Activated CD4-positive, alpha-beta T cell treated with anti-CD3 and anti-CD28 coated beads, Interleukin-2, Interleukin-4, amounts not matched to agents 100 ng/mL and 50 ng/mL, durations not matched to agents 16 hours and 8 hours (primary cell): Measurements from ENCODE around the gene TLR2.
A peak's percentile ranks its signal among the peaks of the same experiment; 100 is the strongest.
"Not testable (repeated sequence)": the region's sequence is repeated elsewhere in the genome, so short reads cannot be mapped to it uniquely, and the experiment has no call there.

Source experiments
- DNase-seq: peaks from one replicate; pipeline ENCODE4 v3.0.0-alpha.2; 2020; ENCODE audit warnings: low spot score

Gene TLR2

DNA sequence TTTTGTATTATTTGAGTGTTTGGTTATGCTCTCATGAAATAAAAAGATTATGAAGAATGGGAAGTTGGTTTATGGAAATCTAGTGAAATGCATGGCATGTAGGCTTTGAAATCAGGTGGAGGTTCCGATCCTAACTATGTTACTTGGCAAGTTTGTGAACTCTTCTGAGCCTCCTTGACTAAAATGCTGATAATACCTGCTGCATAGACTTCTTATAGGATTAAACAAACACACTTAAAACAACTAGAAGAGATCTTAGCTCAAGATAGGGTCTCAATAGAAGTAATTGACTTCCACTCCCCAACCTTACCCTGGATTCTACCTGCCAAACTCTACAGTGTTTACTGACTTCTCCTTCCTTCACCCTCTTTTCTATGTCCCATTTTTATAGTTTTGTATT, 22.2 kb upstream of the TLR2 start:
- DNase-seq = no peak

DNA sequence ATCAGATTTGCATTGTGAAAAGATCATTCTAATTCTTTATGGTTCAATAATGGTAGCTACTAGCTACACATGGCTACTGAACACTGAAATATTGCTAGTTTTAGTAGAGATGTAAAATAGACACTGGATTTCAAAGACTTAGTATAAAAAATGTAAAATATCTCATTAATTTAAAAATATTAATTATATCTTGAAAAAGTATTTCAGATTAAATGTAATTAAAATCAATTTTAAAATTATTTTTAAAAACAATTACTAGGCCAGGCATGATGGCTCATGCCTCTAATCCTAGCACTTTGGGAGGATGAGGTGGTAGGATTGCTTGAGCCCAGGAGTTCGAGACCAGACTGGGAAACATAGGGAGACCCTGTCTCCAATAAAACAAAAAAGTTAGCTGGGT, 20.4 kb upstream of the TLR2 start:
- DNase-seq = no peak

DNA sequence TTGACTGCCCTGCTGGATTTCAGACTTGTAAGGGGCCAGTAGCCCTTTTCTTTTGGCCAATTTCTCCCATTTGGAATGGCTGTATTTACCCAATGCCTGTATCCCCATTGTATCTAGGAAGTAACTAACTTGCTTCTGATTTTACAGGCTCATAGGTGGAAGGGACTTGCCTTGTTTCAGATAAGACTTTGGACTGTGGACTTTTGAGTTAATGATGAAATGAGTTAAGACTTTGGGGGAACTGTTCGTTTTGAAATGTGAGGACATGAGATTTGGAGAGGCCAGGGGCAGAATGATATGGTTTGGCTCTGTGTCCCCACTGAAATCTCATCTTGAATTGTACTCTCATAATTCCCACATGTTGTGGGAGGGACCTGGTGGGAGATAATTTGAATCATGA, 17.6 kb upstream of the TLR2 start:
- DNase-seq = not testable (repeated sequence)

DNA sequence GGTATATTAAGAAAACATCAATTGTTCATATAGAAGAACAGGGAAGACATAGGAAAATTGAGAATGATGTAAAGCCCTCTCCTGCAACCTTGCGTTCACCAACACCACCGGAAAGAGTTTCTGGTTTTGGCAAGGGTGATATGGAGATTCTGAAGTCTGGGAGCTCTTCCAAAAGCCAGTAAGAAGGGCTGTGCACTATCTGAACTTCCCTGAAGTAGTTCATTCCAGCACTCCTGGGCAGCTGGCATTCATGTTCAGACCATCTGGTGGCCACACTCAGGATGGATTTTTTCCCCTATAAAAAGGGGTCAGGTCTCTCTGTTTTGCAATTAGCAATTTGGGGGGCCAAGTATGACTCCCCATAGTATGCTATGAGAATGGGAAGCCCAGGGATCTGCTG, 15.4 kb upstream of the TLR2 start:
- DNase-seq = no peak

DNA sequence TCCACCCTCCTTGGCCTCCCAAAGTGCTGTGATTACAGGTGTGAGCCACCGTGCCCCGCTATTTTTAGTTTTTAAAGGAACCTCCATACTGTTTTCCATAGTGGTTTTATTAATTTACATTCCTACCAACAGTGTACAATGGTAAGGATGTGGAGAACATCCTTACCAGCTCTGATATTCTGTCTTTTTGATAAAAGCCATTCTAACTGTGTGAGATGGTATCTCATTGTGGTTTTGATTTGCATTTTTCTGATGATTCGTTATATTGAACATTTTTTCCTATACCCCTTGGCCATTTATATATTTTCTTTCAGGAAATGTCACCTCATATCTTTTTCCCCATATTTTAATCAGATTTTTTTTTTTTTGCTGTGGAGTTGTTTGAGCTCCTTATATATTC, 14.2 kb upstream of the TLR2 start:
- no peak for DNase-seq

DNA sequence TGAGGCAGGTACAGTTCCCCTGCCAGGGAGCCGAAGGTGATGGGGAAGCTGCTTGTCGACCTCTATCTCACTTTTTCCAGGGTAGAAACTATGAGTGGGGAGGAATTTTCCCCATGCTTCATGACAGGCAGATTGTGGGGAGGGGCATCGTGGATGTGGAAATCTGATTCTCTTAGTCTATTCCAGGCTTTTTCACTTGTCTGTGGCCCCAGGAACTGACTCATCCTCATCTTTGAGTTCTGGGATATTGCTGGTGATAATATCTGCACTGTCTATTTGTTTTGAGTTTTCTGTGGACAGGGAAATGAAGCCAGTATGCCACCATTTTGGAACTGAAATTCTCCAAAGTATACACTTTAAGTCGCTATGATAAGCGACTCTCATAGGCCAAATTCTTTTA, 7.6 kb upstream of the TLR2 start:
- DNase-seq = no peak

DNA sequence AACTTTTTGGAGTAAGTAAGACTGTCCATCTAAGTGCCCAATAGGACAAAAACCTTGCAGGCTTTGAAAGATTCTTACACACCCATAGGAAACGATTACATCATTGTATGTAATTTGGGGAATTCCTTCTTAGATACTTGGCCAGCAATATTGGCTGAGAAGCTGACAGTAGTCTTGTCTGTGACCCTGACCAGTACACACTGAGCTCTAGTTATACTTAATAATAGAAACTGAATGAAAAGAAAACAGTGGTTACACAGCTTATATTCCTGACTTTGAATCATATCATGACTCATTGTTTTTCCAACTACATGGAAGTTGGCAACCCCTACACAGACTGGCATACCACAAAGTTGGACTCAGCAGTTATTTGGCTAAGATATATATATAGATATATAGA, 7.1 kb upstream of the TLR2 start:
- no peak for DNase-seq

DNA sequence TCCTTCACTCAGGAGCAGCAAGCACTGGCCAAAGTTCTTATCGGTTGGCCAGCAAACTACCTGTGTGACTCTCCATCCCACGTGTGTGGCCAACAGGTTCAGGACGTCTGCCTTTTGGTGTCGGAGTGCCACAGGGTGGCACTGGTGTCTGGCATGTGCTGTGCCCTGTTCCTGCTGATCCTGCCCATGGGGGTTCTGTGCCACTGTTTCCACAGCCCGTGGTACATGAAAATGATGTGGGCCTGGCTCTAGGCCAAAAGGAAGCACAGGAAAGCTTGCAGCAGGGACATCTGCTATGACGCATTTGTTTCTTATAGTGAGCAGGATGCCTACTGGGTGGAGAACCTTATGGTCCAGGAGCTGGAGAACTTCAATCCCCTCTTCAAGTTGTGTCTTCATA, 4.6 kb upstream of the TLR2 start:
- no peak for DNase-seq

DNA sequence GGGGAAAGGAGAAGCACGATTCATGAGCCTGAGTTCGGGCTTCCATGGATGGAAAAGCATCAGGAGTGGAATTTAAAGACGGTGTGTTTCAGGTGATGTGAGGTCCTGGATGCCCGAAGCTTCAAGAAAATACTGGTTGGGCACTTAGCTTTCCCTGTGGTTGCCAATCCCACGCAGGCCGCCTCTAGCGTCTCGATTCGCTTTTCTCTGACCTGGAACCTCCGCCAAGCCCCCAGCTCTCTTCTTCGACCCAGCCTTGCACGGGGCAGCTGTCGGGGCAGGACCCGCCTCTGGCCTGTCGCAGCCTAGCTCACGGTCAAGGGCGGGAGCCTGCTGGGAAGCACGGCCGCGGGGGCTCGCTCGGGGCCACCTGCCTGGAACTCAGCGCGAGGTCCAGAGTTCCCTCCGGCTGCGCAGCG, 308 bp upstream of the TLR2 start:
- DNase-seq = no peak

DNA sequence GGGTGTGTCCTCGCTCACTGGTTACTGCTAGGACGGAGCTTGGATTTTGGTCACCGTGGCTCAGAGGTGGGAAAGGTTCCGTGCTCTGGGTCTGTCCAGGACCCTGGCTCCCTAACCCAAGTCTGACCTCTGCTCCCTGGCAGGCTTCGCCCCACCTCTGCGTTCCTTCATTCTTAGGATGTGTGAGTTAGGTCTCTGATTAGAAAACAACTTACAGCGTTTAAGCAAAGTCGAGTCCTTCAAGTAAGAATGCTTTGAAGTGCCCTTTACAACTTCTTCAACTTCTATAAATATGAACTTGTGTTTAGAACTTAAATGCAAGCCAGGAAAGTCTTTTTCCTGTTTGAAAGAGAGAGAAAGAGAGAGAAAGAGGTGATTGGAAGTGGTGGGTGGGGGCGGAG, 891 bp downstream of the TLR2 start:
- no peak for DNase-seq

DNA sequence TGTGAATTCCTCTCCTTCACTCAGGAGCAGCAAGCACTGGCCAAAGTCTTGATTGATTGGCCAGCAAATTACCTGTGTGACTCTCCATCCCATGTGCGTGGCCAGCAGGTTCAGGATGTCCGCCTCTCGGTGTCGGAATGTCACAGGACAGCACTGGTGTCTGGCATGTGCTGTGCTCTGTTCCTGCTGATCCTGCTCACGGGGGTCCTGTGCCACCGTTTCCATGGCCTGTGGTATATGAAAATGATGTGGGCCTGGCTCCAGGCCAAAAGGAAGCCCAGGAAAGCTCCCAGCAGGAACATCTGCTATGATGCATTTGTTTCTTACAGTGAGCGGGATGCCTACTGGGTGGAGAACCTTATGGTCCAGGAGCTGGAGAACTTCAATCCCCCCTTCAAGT, 20.4 kb downstream of the TLR2 start:
- DNase-seq = no peak

DNA sequence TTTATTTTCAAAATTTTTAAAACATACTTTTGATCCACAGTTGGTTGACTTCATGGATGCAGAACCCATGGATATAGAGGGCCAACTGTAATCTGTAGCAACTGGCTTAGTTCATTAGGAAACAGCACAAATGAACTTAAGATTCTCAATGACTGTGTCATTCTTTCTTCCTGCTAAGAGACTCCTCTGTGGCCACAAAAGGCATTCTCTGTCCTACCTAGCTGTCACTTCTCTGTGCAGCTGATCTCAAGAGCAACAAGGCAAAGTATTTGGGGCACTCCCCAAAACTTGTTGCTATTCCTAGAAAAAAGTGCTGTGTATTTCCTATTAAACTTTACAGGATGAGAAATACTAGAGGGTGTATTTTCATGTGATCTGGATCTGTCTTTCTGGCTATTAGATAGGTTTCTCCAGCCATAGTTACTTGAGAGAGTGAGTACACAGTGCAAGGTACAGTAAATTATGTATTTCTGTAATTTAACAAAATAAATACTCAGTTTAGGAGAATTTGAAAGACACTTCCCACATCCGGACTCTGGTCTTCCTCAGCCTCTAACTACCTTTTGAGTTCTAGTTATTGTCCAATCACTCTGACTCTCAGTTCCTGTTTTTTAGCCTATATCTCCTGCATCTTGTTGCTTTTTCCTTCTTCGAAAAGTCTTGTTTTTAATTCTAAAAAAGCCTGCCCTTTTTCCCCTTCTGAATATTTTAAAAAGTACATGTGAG, 21.8 kb downstream of the TLR2 start:
- DNase-seq = no peak

DNA sequence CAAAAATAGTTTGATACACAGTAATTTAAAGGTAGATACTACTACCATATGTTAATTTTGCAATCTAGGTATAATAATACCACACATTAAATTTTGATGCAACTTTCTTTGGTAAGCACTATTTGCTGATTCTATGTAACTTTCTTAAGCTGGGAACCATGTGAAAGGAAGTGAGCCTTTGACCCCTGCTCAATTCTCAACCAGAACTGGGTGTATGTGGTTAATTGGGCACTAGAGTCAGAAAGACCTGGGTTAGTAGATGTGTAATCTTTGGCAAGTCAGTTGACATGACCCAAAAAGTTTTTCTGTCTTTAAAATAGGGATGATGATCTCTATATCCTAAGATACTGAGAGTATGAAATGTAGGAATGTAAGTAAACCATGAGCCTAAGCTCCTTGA, 22.4 kb downstream of the TLR2 start:
- DNase-seq = no peak

DNA sequence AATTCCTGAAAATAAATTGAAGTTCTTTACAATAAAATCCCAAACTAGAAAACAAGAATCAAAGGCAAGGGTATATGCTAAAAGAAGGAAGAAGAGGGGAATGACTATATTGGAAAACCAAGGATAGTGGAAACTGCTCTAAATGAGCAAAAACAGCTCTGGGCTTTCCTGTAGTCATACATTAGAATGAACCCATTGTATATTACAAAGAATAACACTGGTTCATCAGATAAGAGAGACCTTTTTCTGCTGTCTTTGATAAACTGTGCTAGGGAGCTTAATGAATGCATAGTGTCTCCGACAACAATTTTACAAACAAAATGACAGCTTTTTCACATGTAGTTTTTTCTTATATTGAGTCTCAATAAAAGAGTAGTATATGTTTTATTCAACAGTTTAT, 26.6 kb downstream of the TLR2 start:
- no peak for DNase-seq

DNA sequence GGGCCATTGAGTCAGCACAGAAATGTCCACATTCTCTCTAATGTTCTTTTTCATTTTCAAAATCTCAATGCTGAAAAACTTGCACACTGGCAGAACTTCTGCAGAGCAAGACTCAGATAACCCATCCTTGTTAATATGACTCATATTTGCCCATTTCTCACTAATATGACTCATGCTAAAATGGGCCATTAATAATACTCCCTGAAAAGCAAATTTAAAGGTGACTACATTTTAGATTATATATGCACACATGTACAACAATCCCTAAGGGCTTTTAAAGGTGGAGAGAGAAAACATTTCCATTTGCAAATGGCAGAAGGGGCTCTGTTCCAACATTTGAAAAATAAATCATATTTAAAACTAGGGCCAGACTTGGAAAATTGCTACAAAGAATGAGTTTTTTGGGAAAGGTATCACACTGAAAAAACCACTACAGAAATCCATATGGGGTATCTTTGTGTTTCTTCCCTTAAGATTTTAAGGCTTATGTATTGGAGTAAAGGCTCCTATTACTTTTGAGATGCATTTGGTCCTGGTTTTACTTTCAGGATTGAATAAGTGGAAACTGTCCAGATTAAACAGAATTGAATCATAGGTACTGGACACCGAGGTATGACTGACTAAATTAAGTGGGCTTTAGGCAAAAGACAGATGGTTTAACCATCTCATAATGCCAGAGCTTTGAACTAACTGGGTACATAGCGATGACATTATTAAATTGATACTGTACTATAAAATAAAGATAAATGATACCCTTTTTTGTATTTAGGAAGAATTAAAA, 30.0 kb downstream of the TLR2 start:
- no peak for DNase-seq

DNA sequence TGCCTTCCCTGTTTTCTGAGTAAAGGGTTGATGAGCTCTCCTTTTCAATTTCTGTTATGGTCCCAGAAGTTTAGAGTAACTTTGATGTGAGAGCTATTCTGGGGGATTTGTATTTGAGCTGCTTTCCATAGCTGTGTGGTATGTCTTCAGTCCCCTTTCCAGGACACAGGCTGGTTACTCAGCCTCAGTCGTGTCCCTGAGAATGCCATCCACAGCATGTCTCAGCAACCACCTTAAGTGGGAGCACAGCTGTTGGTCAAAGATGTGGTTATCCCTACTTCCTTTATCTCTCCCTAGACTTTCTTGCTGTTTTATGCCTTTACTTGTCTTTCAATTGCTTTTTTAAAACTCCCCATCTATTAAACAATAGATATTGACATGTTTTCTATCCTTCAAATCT, 38.0 kb downstream of the TLR2 start:
- no peak for DNase-seq

DNA sequence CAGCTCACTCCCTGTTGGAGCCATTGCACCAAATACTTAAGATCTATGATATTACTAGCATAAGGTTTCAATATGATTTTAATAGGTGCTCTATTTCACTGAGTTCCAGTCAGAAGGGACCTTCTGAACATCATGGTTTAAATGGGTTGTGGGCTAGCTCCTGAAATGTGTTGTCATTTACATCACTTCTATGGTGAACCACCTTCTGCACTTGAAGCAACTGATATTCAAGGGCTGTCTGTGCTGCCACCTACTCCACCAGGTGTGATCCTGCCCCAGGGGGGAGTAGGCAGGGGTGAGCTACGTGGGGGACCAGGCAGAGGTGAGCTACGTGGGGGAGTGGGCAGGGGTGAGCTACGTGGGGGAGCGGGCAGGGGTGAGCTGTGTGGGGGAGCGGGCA, 40.5 kb downstream of the TLR2 start:
- peak; percentile 10 for DNase-seq

DNA sequence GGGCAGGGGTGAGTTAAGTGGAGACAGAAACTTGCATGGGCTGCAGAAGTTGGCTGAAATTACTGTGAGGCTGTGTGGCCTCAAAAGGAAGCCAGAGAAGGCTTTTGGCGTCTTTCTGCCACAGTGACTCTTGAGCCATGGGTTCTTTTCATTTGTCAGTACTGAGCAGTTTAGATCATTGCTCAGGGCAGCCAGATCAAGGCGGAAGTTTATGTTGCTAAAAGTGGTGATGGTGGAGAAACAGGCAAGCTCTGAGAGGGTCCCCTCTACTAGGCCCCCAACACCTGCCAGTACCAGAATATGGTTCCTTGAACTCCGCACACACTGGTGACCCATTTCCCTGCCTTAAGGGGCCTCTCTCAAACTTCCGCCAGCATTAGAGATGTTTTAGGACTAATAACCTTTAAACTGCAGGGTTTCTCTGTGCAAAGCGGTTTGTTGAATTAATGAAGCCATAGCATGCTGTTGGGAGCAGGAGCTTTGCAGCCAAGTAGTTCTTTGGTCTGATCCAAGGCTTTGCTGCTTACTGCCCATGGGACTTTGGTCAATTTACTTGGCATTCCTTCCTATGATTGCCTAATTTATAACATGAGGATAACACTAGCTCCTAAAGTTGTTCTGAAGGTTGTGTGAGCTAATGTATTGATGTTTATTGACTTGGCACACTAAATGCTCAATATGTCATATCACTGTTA, 41.2 kb downstream of the TLR2 start:
- DNase-seq = no peak

DNA sequence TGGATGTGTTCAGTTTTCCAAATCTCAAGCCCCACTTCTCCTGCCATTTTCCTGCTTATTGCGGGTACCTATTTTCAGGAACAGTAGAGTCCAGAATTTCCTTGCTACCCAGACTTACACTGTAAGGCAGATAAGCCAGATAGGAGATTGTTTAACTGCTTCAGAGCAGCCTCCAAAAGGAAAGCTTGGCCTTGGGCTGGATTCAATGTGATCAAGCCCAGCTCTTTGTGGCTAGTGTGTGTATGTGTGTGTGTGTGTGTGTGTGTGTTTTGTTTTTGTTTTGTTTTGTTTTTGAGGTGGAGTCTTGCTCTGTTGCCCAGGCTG, 41.7 kb downstream of the TLR2 start:
- no peak for DNase-seq

DNA sequence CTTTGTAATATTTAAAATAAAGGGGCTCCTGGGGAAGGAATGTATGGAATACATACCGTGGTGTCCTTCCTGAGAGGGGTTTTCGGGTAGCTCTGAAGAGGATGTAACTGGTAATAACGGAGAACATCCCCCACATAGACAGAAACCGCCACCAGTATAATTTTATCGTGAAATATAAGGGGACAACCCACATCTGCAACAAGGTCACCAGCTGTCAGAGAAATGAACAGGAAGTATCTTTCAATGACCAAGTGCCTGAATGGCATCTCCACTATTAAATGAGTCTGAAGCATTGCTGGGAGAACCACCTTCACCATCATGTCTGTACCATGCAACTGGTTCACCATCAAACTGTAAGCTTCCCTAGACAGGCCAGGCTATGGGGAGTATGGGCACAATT, 44.1 kb downstream of the TLR2 start:
- no peak for DNase-seq

DNA sequence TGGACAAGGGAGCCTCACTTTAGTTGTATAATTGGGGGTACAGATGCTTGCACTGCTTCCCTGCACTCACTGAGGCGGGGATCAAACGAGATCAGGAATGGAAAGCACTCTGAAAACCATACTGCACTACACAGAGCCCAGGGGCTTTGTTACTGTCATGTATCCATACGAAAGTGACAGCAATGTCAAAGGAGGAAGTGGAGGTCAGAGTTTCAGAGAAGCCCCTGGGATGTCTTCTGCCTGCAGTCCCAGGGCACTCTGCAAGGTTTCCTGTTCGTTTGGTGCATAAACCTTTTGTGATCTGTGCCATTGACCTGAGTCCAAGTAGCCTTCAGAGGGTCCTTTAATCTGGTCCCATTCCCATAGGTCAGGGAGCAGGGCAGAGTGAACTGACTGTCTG, 44.6 kb downstream of the TLR2 start:
- DNase-seq = no peak

DNA sequence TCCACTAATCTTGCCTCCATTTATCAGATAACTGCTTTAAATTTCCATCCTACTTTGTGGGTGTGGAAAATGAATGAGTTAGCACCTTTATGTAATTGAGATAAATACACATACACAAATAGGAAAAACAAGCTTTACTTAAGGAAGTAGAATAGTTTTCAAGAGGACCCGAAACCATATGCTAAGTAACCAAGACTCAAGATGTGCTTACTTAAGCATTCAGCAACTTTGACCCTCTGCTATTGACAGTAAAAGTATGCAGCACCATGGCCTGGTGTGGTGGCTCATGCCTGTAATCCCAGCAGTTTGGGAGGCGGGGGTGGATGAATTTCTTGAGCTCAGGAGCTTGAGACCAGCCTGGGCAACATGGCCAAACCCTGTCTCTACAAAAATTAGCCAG, 45.8 kb downstream of the TLR2 start:
- no peak for DNase-seq

DNA sequence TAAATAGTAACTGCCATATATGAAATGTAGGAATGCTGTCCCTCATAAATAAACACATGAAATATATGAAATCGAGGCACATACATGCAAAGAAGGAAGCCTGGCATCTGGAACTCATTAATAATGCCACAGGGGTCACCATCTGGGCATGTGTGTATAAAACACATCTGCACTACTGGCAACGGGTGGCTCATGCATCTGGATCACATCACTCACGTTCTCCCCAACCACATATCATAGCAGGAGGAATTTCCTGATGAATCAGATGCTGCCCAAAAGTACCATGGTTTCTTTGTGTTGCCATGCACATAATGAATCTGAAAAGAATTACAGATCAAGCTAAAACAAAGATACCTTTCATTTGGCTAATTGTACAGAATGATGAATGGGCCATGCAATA, 47.2 kb downstream of the TLR2 start:
- no peak for DNase-seq
